GM19025 (cell line): ENCODE measurements around the gene LRRC4B.
"Not testable (repeated sequence)": the region's sequence is repeated elsewhere in the genome, so short reads cannot be mapped to it uniquely, and the experiment has no call there.

Experiments
- ATAC-seq: cut with Tn5 transposase; IDR thresholded peaks from one replicate; pipeline ENCODE4 v1.9.1; 2021; ENCODE audit warnings: mild to moderate bottlenecking, low read depth, moderate library complexity; ENCODE audit not compliant: unreplicated experiment

LRRC4B gene

DNA sequence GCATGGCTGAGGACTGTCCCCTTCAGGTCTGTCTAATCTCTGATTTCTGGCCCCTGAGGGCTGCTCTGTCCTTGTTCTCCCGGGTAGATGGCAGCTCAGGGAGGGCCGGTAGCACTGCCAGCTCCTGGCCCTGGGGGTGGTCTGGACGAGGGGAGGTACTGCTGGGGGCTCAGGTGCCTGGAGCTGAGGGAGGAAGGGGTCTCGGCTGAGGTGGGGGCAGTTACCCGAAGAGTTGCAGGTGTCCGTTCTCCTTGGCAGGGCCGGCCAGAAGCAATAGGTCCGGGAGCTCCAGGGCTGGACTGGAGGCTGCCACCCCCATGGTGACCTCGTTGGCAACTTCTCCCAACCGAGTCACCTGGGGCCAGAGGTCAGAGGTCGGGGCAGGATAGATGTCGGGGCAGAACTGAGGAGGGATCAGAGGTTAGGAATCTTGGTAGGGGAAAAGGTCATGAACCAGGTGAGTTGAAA, 93.1 kb downstream of the LRRC4B start:
- no peak for ATAC-seq

DNA sequence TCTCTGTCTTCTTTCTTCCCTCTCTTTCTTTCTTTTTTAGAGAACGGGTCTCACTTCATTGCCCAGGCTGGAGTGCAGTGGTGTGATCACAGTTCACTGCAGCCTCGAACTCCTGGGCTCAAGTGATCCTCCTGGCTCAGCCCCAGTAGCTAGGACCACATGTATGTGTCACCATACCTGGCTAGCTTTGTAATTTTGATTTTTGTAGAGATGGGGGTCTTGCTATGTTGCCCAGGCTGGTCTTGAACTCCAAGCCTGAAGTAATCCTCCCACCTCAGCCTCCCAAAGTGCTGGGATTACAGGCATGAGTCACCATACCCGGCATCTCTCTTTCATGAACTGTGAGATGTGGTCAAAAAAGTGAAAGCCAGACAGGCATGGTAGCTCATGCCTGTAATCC, 94.9 kb downstream of the LRRC4B start:
- ATAC-seq = not testable (repeated sequence)

DNA sequence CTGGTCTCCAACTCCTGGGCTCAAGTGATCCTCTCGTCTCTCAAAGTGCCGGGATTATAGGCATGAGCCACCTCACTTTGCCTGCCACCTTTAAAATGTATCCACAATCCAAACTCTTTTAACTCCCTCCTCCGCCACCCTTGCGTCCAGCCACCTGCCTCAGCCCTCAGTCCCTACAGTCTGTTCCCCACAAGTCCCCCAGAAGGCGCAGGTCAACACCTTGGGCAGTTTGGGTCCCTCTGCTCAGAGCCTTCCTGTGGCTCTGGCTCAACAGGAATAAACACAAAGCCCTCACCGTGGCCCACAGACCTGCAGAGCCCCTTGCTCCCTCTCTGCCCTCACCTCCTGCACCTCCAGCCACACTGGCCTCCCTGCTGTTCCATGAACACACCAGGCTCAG, 99.4 kb downstream of the LRRC4B start:
- ATAC-seq = no peak

DNA sequence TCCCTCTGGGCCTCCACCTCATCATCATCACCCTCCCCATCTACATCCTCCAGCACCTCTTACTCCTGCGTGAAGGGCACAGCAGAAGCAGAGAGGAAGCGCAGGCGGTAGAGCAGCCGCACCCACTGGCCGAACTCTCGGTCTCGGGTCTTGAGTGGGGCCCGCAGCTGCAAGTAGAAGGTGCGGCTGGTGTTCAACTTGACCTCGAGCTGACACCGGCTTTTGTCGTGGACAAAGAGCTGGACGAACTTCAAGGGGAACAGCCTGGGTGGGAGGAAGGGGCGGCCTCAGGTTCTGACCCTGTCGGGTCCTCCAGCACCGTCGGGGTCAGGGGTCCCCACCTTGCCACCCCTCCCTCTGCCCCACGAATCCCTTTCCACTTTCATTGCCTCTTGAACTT, 100.7 kb downstream of the LRRC4B start:
- ATAC-seq = no peak
